Parathyroid adenoma (tissue), 2 donors: Measurements from ENCODE around the gene MFAP2.

Experiments
- H2AFZ ChIP-seq: fragments of 300-600 bp; sonication (generic); one replicate; pipeline ENCODE4 v1.7.0; 2017; ENCODE audit warnings: antibody characterized with exemption, mild to moderate bottlenecking
- H3K27ac ChIP-seq: fragments of 300-600 bp; sonication (generic); one replicate; pipeline ENCODE4 v1.7.0; 2017
- H3K27me3 ChIP-seq: fragments of 300-600 bp; sonication (generic); one replicate; pipeline ENCODE4 v1.7.0; 2017; ENCODE audit warnings: low read length; ENCODE audit not compliant: control insufficient read depth, insufficient read depth
- H3K36me3 ChIP-seq: fragments of 300-600 bp; sonication (generic); one replicate; pipeline ENCODE4 v1.7.0; 2017; ENCODE audit warnings: low read length; ENCODE audit not compliant: control insufficient read depth, insufficient read depth
- H3K4me1 ChIP-seq: fragments of 300-600 bp; sonication (generic); one replicate; pipeline ENCODE4 v1.7.0; 2017; ENCODE audit warnings: control low read depth
- H3K4me2 ChIP-seq: fragments of 300-600 bp; sonication (generic); one replicate; pipeline ENCODE4 v1.7.0; 2017; ENCODE audit warnings: low read length
- H3K4me3 ChIP-seq: fragments of 300-600 bp; sonication (generic); one replicate; pipeline ENCODE4 v1.7.0; 2017; ENCODE audit warnings: low read depth, low read length
- H3K79me2 ChIP-seq: fragments of 300-600 bp; sonication (generic); one replicate; pipeline ENCODE4 v1.7.0; 2017; ENCODE audit warnings: control low read depth
- H3K9ac ChIP-seq: fragments of 300-600 bp; sonication (generic); one replicate; pipeline ENCODE4 v1.7.0; 2017; ENCODE audit warnings: mild to moderate bottlenecking
- H3K9me3 ChIP-seq: fragments of 300-600 bp; sonication (generic); one replicate; pipeline ENCODE4 v1.7.0; 2017; ENCODE audit warnings: low read length; ENCODE audit not compliant: control insufficient read depth
- CTCF ChIP-seq: fragments of 300-600 bp; sonication (generic); IDR thresholded peaks from one replicate; pipeline ENCODE4 v1.7.0; 2017; ENCODE audit warnings: antibody characterized with exemption, mild to moderate bottlenecking
- donor health status: primary hyperparathyroidism.

The MFAP2 gene

GRCh38 chr1:16991571-16991970, 11.2 kb upstream of the MFAP2 start:
- Histone ChIP-seq H3K27me3 (no peaks in the 10 kb centered on the region), H3K4me3 (no peak overlapping the region), H3K36me3 (no peaks in the 10 kb centered on the region), H3K79me2 (no peaks in the 10 kb centered on the region), H3K9me3 (no peaks in the 10 kb centered on the region), H3K4me2 (no peak overlapping the region), H3K9ac (no peak overlapping the region), H3K4me1 (no peaks in the 10 kb centered on the region), H2AFZ (no peak overlapping the region), H3K27ac (no peak overlapping the region)
- no peak for TF ChIP-seq CTCF

GRCh38 chr1:16989676-16990391, 9.4 kb upstream of the MFAP2 start:
- no peak overlapping the region for H3K4me3 ChIP-seq
- H3K27ac ChIP-seq, result no peak overlapping the region
- H3K9ac ChIP-seq, result no peak overlapping the region
- TF ChIP-seq CTCF, result no peak
- no peaks in the 10 kb centered on the region for H3K4me1 ChIP-seq
- no peak overlapping the region for H3K4me2 ChIP-seq
- no peaks in the 10 kb centered on the region for H3K36me3 ChIP-seq
- H3K79me2 ChIP-seq, result no peaks in the 10 kb centered on the region
- H2AFZ ChIP-seq, result no peak overlapping the region
- H3K27me3 ChIP-seq, result no peaks in the 10 kb centered on the region
- no peaks in the 10 kb centered on the region for H3K9me3 ChIP-seq

- no peaks in the 10 kb centered on the region for H3K36me3 ChIP-seq
- no peak for TF ChIP-seq CTCF
- H3K27ac ChIP-seq, result no peak overlapping the region
- no peak overlapping the region for H2AFZ ChIP-seq
- H3K4me2 ChIP-seq, result no peak overlapping the region
- H3K27me3 ChIP-seq, result no peaks in the 10 kb centered on the region
- no peaks in the 10 kb centered on the region for H3K79me2 ChIP-seq
- no peaks in the 10 kb centered on the region for H3K4me1 ChIP-seq
- no peak overlapping the region for H3K4me3 ChIP-seq
- no peaks in the 10 kb centered on the region for H3K9me3 ChIP-seq
- H3K9ac ChIP-seq, result no peak overlapping the region
Observed at GRCh38 chr1:16988210-16988609, 7.8 kb upstream of the MFAP2 start.

- Histone ChIP-seq H3K36me3 (no peaks in the 10 kb centered on the region), H2AFZ (no peak overlapping the region), H3K4me2 (no peak overlapping the region), H3K4me3 (no peak overlapping the region), H3K79me2 (no peaks in the 10 kb centered on the region), H3K9me3 (no peaks in the 10 kb centered on the region), H3K9ac (no peak overlapping the region), H3K4me1 (no peaks in the 10 kb centered on the region), H3K27ac (no peak overlapping the region), H3K27me3 (no peaks in the 10 kb centered on the region)
- TF ChIP-seq CTCF, result no peak
Observed at GRCh38 chr1:16986962-16987361, 6.5 kb upstream of the MFAP2 start.

- Histone ChIP-seq H3K79me2 (no peaks in the 10 kb centered on the region), H3K27me3 (no peaks in the 10 kb centered on the region), H3K4me2 (no peak overlapping the region), H3K27ac (no peak overlapping the region), H3K36me3 (no peaks in the 10 kb centered on the region), H3K9me3 (no peaks in the 10 kb centered on the region), H3K4me3 (no peak overlapping the region), H2AFZ (no peak overlapping the region), H3K4me1 (no peaks in the 10 kb centered on the region), H3K9ac (no peak overlapping the region)
- no peak for TF ChIP-seq CTCF
Observed at GRCh38 chr1:16986560-16986959, 6.1 kb upstream of the MFAP2 start.
